ENCODE measurements around the gene TMIGD1.
A peak's percentile ranks its signal among the peaks of the same experiment; 100 is the strongest.
"Not testable (repeated sequence)": the region's sequence is repeated elsewhere in the genome, so short reads cannot be mapped to it uniquely, and the experiment has no call there.

The TMIGD1 gene

DNA sequence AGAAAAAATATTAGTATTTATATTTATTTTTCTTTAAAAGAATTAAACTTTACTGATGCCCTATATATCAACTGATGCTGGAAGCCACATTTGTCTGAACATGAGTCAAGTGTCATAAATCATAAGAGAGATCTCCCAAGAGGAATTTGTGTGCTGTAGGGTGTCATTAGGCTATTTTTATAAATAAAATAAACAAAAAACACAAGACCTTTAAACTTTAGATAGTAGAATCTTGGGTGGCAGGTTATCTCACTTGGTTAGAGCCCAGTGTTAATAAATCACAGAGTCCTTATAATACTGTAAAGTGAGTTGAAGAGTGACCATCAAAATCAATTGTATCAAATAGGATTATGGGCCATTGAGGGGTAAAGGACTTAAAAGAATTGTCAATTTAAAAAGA is 23.6 kb upstream of the TMIGD1 start:
- DNase-seq = no peak

- DNase-seq = no peak
Measured at GRCh38 chr17:30354701-30355100, 20.8 kb upstream of the TMIGD1 start.

DNA sequence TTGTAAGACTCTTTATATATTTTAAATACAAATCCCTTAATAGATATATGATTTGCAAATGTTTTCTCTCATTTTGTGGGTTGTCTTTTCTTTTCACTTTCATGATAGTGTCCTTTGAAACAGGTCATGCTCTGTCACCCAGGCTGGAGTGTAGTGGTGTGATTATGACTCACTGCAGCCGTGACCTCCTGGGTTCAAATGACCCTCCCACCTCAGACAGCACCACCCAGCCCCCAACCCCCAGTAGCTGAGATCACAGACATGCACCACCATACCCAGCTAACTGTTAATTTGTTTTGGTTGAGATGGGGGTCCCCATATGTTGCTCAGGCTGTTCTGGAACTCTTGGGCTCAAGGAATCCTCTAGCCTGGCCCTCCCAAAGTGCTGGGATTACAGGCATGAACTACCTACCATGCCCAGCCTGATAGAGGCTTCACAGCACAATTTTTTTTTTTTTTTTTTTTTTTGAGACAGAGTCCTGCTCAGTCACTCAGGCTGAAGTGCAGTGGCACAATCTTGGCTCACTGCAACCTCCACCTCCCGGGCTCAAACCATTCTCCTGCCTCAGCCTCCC is 18.5 kb upstream of the TMIGD1 start:
- peak in 1 of 2 donors; percentile 50 for DNase-seq

- no peak for DNase-seq
Measured at GRCh38 chr17:30351735-30352134, 17.9 kb upstream of the TMIGD1 start.

DNA sequence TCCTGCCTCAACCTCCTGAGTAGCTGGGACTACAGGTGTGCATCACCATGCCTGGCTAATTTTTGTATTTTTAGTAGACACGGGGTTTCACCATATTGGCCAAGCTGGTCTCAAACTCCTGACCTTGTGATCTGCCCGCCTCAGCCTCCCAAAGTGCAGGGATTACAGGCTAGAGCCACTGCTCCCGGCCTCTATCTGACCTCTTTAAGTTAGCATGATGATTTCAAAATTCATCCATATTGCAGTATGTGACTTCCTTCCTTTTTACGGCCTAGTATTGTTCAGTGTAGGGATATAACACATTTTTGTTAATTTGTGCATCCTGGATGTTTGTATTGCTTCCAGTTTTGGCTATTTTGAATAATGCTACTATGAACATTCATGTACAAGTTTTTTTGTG is 17.4 kb upstream of the TMIGD1 start:
- peak in 1 of 2 donors; percentile 41 for DNase-seq

- no peak for DNase-seq
Measured at GRCh38 chr17:30349252-30349651, 15.4 kb upstream of the TMIGD1 start.

DNA sequence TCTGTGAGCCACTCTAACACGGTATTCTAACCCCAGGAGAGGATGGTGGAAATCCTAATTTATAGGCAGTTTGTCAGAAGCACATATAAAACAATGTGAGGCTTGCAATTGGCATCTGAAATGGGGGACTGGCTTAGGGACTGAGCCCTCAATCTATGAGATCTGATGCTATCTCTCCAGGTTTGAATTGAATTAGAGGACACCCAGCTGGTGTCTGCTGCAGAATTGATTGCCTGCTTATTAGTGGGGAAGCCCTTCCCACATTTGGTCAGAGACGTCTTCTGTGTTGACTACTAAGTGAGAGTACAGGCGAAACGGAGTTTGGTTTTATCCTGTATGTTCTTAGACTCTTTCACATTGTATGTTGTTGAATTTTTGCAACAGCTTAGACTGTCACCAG is 13.6 kb upstream of the TMIGD1 start:
- DNase-seq = no peak

DNA sequence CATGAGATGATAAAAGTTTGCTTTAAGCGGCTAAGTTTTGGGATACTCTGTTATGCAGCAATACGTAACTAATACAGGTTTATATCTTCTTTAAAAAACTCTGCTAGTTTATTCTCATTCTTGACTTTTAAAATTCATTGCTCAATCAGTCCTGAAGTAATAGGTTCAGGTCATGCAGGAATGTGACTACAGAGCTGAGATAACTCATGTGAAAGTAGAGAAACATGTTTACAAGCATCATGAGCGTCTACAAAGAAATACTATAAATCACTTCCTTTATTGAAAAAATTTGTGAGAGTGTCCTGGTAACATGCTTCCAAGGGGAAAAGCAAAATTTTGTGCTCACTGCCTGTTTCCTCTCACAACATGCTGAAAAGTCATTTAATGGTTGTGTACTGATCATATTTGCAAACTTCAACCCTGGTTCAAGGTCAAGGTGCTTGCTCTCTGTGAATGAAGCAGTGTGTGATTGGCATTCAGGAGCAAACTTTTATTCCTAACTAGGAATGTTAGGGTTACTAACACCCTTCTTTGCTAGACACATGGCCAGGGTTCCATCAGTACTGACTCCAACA is 12.5 kb upstream of the TMIGD1 start:
- DNase-seq = no peak

GRCh38 chr17:30345527-30346075 is 11.7 kb upstream of the TMIGD1 start:
- DNase-seq = no peak

DNA sequence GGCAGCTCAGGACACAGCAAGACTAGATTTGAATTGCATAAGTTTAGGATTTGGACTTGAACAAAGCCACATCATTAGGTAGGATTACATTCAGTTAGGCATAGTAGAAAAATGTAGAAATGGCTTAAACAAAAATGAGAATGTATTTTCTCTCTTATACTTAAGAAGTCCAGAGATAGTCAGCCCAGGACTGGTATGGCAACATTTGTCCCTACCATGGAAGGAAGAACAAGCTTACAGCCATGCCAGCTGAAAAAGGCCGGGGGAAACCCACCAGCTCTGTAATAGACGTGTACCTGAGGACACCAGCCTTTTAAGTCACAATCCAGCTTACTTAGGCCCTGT is 11.2 kb upstream of the TMIGD1 start:
- DNase-seq = no peak

DNA sequence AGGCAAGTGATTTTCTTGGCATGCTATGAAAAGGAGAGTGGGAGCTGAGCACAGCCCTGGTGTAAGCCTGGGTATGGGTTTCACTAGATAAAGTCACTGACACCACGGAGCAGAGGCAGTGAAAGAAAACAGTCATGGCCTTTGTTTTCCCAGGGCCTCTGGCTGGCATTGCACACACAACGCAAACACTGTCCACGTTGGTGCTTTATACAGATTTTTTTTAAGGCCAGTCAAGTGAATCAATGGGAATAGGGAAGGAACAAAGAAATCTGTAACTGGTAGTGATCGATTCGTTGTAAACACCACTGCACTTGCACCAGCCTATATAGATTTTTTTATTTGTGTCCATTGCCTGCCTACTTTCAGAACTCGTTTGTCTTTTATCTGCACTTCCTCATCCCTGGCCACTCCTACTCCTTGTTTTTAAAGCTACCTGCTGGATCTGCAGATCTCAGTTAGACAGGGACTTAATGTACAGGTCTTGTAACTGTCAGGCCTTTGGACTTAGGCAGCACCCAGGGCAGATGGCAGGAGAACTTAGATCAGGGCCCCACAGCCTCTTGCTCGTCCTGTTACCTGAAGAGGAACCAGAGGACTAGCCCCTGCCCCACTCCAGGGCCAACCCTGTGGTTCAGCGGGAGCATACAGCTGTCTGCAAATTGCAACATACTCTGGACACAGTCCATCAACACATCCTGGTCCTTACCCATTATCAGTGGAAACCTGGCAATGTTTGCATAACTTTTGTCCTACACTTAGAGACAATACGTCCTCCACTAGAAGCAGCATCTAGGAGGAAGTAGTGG is 10.6 kb upstream of the TMIGD1 start:
- DNase-seq = no peak

DNA sequence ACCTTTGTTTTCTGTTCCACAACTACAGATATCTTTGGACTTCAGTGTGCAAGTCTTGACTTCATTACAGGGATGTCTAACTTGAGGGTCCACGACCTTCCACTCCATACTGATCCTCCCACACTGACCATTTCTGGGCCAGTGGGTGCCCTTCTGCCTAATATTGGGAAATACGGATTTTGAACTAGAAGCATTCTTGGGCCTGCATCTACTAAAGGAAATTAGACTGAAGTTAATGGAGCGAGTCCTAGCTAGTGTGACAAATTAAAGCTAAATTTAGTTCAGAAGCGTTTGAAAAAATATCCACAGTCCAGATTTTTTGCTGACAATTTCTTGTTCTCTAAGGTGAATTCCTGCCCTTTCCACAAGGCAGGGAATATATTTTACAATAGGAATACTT is 9.9 kb upstream of the TMIGD1 start:
- DNase-seq = no peak

DNA sequence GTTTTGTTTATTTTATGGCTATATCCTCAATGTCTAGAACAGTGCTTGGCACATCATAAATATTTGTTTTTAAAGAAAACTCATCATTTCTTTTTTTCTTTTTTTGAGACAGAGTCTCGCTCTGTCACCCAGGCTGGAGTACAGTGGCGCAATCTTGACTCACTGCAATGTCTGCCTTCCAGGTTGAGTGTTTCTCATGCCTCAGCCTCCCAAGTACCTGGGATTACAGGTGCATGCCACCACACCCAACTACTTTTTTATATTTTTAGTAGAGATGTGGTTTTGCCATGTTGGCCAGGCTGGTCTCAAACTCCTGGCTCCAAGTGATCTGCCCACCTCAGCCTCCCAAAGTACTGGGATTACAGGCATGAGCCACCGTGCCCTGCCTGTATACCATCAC is 9.4 kb upstream of the TMIGD1 start:
- DNase-seq = not testable (repeated sequence)

DNA sequence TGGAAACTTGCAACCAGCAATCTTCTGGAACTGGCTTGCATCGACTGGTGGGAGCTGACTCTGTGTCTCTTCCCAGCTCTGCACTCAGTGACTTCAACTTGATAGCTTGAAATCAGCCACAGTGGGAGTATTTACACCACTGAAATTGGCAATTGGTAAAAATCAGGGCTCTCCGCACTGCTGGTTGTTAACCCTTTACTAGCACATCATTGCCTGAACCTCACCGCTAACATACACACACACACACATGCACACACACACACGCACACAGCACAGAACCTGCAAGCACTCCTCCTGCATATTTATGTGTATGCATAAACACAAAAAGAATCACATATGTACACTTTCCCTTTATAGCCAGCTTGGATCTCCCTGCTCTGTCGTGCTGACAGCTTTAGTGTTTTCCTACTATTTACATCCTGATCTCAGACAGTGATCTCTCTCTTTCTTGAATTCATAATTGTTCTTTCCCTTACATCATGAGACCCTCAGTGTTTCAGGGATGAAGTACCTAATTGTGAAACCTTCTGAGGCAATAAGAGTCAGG is 7.9 kb upstream of the TMIGD1 start:
- DNase-seq = no peak

DNA sequence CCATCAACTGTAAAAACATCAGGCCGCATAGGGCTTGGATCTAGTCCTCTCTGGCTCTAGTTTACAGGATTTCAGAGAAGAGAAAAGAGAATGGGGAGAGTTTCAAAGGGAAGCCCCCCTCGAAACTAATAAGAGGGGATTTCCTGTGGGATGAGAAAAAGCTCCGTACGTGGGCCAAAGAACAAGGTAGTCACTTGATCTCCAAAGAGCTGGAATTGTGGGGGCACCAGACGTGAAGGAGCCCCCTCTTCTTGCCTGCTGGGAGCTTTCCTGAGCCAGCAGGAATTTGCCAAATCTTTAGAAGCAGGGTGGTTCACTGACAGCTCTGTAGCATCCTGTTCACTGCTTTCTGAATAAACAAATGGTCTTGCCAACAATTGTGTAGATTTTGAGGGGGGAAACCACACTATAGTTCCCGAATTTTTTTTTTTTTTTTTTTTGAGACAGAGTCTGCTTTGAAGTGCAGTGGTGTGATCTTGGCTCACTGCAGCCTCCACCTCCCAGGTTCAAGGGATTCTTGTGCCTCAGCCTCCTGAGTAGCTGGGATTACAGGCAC is 7.0 kb upstream of the TMIGD1 start:
- no peak for DNase-seq

- no peak for DNase-seq
Measured at GRCh38 chr17:30339086-30339485, 5.2 kb upstream of the TMIGD1 start.

DNA sequence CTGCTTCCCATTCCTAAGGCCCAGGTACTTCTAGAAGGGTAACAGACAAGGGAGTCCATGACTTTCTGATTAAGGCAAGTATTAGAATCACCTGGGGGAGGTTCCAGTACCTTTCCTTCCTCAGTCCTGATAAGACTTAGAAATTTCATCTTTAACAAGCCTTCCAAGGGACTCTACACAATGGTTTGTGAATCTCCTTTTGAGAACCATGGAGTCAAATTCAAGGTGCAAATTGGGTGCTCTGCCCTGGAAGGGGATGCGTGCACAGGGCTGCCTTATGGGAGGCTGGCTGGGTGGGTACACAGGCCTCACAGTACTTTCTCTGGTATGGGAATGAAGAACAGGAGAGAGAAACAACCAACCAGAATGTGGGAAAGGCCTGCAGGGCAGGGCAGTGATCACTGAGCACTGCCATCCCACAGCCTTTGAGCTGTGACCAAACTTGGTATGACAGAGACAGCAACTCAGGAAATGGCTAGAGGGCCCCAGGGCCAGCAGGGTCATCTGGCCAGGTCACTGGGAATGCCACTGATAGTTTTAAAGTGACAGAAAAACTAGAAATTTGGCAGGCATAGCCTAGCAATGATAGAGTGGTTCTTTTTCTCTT is 3.6 kb upstream of the TMIGD1 start:
- DNase-seq = no peak

DNA sequence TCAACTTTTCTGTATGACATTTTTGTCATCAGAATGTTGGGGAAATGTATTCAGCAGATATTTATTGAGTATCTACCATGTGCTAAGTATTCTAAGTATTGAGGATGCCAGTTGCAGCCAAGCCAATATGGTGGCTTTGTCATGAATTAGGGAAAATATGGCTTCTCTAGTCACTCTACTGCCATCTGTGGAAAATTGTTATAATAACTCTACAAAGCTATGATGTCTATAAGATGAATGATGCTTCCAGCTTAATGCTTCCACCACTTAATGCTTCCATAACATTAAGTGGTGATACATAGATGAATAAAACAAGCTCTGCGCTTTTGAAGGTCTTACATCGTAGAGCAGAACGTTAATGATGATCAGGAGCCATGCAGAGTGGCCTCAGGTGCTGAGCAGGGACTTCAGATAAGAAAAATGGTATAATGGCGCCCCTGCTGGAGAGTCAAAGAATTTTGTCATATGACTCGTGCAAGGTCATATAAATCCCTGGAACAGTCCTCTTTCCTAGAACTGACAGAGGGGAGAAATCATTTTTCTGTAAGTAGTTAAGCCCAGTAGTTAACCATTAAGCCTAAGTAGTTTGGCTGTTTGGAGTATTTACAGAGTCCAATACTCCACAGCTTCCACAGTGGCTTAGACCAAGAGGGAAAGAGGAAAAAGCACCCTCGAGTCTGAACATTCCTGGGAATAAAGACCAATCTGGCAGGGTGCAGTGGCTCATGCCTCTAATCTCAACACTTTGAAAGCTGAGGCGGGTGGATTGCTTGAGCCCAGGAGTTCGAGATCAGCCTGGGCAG is 2.7 kb upstream of the TMIGD1 start:
- peak; percentile 58 to 79 for DNase-seq

DNA sequence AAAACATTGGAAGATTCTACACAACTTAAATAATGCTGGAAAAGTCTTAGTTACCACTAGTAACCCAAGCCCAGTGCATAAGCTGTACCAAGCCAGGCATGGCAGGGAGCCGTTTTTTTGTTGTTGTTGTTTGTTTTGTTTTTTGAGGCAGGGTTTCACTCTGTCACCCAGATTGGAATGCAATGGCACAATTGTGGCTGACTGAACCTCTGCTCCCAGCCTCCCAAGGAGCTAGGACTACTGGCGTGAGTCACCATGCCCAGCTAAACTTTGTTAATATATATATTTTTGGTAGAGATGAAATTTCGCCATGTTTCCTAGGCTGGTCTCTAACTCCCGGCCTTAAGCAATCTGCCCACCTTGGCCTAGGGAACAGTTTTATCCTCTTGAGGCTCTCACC is 564 bp upstream of the TMIGD1 start:
- DNase-seq = no peak

GRCh38 chr17:30332057-30332542 is 1.8 kb downstream of the TMIGD1 start:
- peak; percentile 56 to 82 for DNase-seq

- no peak for DNase-seq
Measured at GRCh38 chr17:30326809-30327208, 7.0 kb downstream of the TMIGD1 start.

DNA sequence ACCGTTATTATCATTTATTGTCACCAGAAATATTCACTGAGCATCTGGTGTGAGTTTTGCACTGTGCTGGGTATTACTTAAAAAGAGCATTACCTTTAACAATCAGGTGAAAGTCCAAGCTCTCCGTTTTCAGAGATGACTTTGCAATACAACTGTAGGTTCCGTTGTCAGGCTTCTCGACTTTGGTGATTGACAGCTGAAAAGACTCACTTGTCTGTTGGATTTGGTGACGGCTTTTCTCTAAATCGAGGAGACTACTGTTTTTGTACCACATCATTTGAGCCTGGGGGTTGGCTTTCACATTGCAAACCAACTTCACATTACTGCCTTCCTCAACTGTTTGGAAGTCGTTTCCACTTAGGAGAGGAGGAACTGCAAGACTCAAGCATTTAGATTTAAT is 9.1 kb downstream of the TMIGD1 start:
- DNase-seq = no peak
